Fibroblast of upper back skin (primary cell): ENCODE data around the gene TM7SF2.

ENCODE experiments used
- DNase-seq: peaks from one replicate; pipeline ENCODE4 v3.0.0-alpha.2; 2013

The TM7SF2 gene

GRCh38 chr11:65163684-65164083 is 52.0 kb downstream of the TM7SF2 start:
- DNase-seq: no peak
